GM20431 (cell line): ENCODE measurements around the gene RUSF1.
"Not testable (repeated sequence)": the region's sequence is repeated elsewhere in the genome, so short reads cannot be mapped to it uniquely, and the experiment has no call there.

ENCODE experiments used
- in situ Hi-C: fragments of 300-500 bp; cut with MseI, MboI; formaldehyde crosslinking; loops from one replicate; pipeline ENCODE4 v1.15.0; 2020; ENCODE audit warnings: low sequenced_read_pairs; ENCODE audit not compliant: unreplicated experiment

Gene RUSF1

DNA sequence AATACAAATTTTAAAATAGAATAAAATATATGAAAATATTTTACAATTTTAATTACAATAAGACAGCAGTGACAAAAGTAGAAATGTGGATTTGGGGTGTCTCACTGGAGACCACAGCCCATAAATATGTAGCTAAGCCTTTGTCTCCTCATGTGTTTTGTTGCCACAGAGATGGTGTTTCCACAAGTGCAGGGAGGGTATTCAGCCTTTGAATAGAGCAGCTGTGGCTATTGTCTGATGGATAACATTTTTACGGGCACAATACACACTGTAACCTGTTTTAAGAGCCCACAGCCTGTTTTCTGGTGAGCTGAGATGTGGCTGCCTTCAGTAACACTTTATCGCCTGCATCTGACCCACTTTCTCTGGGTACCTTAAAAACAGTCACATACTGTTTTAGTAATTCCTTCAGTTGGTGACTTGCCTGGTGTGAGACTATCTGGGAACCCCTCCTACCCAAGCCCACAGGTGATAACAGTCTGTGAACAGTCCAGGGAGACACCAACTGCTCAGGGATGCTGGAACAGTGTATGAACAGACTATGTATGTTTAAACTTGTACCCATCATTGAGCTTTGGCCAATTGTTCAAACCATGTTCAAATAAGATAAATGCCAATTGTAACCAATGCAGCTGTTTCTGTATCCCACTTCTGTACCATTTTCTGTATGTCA is 11.7 kb upstream of the RUSF1 start:
- in situ Hi-C loops, result no loop called here

DNA sequence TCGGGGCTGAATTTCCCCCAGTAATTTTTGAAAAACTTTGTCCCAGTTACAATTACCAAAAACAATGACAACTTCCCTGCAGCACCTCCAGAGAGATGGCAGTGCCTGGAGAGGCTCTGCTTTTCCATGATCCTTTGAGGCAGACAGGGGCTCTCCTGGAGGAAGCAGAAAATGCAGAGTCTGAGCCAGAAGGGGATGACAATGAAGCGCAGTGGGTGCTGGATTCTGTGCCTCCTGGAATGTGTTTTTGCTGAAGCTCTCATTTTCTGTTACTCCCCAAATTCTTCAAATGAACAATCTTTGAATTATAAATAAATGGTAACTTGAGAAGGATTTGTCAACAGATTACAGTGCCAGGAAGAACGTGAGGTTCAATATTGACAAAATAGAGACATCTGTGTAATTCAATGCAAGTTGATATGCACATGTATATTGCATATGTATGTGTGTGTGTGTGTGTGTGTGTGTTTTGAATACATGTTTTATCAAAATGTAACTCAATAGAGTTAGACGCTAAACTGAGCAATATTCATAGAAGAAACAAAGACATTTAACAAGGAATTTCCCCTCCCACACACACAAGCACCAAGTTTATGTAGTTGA is 9.7 kb upstream of the RUSF1 start:
- in situ Hi-C loops, result no loop called here

DNA sequence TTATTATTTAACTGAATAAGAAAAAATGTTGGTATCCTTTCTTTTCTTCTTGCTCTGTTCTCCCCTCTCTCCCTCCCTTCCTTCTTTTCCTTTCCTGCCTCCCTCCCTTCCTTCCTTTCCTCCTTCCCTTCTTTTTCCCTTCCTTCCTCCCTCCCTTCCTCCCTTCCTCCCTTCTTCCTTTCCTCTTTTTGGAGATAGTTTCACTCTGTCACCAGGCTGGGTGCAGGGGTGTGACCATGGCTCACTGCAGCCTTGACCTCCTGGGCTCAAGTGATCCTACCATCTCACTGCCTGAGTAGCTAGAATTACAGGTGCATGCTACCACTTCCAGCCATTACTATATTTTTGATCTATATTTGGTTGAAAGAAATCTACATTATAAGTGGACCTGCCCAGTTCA is 5.7 kb upstream of the RUSF1 start:
- in situ Hi-C loops, result no loop called here

DNA sequence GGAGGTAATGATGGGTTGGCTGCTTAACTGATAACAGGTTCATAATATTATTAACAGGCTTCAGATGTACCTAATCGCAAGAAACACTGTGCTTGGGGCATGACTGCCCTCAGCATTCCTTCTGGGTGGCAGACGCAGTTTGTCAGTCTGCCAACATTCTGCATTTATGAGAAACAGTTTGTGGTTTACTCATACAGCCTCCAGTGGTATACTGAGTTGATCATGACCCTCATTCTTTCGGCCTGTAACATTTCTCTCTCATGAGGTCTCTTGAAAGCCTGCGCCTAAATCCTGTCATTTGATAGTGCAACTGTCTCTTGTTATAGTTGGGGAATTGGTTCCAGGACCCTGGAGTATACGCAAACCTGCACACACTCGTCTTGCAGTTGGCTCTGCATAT is 4.9 kb upstream of the RUSF1 start:
- in situ Hi-C loops, result no loop called here

DNA sequence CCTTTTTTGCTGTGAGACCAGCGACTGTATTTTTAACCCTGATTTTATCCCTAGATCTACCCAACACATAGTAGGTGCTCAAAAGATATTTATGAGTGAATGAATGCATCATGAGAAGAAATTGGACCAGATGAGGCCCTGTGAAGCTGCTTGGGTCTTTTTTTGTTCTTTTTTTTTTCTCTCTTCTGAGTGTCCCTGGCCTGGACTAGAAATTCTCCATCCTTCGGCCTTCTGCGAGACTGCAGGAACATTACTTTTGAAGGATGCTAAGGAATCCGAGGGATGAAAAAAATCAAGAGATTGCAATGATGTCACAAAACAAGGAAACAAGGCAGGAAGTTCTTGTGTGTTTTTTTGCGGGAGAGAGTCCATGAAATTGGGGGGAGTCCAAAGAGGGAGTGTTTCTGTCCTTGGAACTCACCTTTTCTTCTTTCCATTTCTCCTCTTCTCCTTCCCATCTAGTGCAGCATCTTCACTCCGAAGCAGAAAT is 560 bp upstream of the RUSF1 start:
- in situ Hi-C loops, result no loop called here

DNA sequence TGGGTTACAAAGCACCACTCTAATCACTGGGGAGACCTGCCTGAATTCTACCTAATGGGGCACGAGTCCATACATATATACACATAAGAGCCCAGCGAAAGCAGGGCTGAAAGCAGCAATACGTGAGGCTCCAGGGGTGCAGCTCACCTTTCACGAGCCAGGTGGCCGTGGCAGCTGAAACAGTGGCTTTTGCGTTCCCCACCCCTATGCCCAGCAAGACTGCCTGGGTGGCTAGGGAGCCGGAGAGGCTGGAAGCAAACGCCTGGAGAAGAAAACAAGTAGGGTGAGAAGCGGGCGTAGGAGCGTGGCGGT is 618 bp downstream of the RUSF1 start:
- in situ Hi-C loops, result no loop called here

DNA sequence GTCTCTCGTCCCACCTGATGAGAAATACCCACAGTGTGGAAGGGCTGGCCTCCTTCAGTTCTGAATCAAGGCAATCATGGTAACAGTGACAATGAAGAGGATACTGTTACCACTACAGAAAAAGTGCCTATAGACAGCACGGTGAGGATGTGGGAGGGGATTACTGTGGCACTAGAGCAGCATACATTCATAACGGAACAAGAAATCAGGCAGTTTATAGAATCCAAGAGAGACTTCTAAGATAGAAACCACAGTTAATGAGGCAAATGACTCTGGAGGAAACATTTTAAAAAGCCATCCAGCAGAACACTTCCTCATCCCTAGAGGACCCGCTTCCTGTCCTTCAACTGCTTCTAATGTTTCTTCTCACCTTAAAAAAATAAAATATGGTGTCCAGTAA is 2.7 kb downstream of the RUSF1 start:
- in situ Hi-C loops, result no loop called here

DNA sequence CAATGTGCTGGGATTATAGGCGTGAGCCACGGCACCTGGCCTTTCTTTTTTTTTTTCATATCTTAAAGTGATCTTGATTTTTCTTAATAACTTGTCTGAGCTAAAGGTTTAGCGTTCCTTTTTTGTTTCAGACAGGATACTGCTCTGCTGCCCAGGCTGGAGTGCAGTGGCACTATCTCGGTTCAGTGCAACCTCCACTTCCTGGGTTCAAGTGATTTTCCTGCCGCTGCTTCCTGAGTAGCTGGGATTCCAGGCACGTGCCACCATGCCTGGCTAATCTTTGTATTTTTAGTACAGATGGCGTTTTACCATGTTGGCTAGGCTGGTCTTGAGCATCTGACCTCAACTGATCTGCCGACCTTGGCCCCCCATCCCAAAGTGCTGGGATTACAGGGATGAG is 4.0 kb downstream of the RUSF1 start:
- in situ Hi-C loops, result no loop called here

DNA sequence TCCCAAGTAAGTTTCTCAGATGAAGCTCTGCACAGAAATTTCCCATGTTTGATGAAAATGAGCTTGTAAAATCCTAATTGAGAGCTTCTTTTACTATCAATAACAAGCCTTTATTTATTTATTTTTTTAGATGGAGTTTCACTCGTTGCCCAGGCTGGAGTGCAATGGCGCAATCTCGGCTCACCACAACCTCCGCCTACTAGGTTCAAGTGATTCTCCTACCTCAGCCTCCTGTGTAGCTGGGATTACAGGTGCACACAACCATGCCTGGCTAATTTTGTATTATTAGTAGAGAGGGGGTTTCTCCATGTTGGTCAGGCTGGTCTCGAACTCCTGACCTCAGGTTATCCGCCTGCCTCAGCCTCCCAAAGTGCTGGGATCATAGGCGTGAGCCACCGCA is 4.6 kb downstream of the RUSF1 start:
- in situ Hi-C loops, result not testable (repeated sequence)

DNA sequence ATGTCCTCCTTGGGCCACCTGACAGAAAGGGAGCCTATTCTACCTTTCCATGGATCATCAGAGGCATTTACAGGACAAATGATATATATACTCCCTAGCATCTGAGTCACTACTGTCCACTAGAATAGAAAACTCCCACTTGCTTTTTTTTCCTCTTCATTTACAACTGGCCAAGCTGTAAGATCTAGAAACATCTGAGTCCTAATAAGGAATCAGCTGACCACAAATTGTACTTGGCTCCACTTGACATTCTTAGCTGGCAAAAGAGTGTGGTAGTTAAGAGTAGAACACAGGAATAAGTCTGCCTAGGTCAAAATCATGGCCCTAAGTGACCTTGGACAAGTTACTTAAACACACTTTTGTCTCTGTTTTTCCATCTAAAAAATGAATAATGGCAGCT is 5.2 kb downstream of the RUSF1 start:
- in situ Hi-C loops, result no loop called here

DNA sequence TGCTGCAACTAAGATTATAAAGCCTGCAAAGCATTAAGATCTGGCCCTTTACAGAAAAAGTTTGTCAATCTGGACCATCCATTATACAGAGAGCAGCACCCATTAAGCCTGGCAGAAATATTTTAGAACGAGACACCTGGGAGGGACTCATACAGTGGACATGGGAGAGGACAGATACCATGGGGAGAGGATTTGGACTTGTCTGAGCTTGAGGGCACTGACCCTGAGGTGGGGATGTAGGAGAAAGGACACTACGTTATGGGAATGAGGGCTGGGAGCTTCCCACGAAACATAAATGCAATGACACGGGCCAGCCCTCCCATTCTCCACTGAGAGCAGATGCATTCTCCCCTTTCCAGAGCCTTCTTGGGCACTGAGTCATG is 6.2 kb downstream of the RUSF1 start:
- in situ Hi-C loops, result no loop called here

DNA sequence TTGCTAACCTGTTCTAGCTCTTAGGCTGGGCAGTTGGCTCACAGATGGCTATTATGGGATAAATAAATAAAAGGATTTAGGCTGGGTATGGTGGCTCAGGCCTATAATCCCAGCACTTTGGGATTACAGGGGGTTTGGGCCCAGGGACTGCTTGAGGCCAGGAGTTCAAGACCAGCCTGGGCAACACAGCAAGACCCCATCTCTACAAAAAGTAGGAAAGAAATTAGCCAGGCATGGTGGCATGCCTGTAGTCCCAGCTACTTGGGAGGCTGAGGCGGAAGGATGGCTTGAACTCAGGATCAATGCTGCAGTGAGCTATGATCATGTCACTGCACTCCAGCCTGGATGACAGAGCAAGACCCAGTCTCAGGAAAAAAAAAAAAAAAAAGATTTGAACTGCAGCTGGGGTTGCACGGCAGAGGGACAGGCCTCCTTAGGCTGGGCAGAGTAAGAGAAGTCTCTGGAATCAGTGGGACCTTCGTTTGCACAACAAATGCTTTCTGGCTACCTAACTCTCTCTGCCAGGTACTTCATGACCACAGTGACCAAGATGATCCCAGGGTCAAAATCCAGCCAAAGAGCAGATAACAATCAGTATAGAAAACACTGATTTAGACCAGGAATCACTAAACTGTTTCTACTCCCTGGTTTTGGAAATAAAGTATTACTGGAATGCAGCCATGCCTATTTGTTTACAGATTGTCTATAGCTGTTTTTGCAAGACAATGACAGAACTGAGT is 6.8 kb downstream of the RUSF1 start:
- in situ Hi-C loops, result no loop called here

DNA sequence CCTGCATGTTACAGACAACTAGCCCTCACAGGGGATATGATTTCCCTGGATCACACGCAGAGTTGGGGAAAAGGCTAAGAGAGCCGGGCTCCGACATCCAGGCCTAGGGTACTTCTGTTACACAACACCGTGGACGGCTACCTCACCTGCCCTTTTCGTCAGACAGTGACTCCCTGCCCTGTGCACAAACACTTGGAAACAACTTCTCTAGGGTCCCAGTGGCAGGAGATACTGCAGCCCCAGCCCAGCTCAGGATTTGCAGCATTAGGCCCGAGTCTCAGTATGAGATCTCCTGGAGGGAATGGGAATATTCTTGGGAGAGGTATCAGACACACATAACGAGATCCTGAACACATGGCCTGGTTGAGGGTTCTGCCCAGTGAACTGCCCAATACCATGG is 8.3 kb downstream of the RUSF1 start:
- in situ Hi-C loops, result no loop called here

DNA sequence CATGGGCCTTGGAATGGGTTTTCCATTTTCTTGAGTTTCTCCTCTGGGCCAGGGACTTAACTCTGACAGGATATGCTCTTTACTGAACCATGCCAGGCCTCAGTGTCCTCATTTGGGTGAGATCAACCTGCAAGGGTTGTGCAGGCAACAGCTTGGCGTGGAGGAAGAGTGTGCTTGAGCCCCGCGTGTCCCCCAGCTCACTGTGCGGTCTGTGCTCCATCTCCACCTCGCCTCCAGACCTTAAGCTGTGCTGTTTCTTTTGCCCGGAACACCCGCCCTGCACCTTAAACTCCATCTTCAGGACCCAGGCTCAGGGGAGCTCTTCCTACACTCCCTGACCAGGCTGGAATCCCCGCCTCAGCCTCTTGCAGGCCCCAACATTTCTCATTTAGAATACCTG is 9.7 kb downstream of the RUSF1 start:
- in situ Hi-C loops, result no loop called here

DNA sequence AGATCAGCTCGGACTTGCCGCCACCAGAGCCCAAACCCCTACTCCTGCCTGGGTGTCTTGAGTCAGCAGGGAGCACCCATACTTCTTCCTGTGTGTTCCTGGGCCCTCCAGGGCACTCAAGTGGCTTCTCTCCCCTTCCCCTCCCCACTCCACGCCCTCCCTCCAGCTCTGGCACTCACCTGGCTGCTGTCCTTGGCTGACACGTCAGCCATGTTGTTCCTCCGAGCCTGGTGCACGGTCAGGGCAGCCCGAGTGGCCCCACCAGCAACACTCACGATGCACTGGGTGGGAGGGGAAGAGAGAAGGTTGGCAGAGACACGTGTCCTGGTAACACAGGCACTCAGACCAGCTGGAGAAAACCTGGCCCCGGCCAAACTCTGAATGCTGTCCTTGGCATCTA is 11.5 kb downstream of the RUSF1 start:
- in situ Hi-C loops, result no loop called here

DNA sequence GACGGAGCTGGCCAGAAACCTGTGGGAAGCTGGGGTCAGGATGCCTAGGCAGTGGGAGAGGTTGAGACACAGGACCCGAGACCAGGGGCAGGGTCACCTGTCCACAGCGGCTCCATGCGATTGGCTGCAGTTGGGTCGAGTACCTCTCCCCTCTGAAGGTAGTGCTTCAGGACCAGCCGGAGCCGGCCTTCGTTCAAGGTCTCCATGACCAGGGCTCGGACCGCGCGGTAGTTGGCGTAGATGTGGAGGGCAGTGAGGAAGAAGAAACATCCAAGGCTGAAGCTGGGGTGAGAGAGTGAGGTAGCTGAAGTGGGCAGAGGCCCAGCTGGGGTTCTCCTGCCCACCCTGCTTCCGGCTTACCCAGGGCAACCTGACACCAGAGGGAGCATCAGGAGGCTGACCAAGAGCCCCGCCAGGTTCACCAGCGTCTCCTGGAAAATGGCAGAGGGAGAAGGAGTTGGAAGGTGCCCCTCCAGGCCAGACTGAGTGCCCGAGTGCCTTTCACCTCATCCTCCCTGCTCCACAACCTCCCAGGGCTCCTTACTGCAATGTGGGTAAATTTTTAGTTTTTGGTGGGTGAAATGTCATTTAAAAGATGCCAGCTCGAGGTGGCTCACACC is 14.6 kb downstream of the RUSF1 start:
- in situ Hi-C loops, result no loop called here

DNA sequence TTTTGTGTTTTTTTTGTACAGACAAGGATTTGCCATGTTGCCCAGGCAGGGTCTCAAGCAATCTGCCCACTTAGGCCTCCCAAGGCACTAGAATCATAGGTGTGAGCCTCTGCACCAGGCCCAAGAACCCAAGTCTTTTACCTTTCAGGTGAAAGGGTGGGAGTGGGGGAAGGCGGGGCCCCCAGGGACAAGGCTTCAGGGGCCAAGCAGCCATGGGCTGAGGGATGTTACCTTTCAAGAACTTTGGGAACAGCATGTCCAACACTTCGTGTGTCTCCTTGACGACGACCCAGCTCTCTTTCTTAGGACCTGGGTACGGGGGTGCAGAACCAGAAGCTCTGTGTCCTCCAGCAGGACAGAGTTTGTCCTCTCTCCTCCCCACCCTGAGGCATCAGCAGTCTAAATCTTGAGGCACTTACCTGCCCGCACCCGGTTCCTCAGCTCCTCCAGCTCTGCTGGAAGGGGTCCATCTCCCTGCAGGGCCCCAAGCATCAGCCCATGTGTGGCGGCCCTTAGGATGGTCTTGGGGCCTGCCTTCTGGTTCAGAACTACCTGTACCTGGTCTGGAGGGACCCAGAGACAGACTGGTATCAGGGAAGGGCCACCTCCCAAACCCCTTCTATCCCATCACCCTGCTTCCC is 16.3 kb downstream of the RUSF1 start:
- in situ Hi-C loops, result no loop called here

DNA sequence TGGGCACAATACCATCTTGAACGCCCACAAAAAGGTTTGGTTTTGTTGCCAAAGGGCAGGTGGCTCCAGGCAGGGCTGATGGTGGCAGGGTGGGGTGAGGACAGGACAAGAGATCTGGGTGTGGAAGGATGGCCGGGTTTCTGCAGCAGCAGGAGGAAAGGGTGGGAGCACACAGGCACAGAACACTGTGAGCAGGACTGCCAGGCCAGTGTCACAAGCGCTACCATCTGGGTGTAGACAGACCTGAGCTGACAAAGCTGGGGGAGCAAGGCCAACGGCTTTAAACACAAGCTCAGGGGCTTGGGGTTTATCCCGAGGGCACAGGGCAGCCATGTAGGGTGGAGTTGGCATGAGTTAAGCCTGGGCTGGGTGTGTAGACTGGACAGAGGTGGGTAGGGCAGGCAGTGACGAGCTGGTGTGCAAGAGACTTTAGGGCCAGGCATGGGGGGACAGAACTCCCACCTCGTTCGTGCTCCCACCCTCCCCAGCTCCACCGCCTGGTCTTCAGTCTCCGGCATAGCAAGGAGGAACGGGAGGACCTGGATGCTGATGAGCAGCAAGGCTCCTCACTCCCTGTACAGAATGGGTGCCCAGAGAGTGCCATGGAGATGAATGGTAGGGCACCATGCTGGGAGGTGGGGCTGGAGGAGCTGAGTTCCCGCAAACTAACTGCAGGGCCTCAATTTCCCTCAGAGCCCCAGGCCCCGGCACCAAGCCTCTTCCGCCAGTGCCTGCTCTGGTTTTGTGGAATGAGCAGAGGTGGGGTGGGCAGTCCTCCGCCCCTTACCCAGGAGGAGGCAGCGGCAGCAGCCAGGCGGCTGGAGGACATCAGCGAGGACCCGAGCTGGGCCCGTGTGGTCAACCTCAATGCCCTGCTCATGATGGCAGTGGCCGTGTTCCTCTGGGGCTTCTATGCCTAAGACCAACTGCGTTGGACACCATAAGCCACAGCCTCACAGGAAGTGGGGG is 18.3 kb downstream of the RUSF1 start:
- in situ Hi-C loops, result no loop called here

DNA sequence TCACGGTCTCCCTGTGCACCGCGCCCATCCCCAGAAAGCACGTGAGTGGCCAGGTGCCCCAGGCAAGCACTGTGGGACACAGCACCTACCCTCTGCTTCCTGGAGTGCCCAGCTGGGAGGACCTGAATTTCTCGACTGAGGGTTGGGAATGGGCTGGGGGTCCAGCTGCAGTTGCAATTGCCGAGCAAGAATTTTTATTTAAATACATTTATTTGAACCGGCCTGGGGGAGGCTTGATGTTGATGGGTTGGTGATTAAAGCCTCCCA is 19.0 kb downstream of the RUSF1 start:
- in situ Hi-C loops, result no loop called here
